IMR-90 (cell line): Measurements from ENCODE around the gene RNF144A.

Experiments
- CEBPB ChIP-seq: IDR thresholded peaks from 2 replicates; pipeline ENCODE4 v1.6.1; 2012; ENCODE audit warnings: low read depth, low read length, improper control_type of control experiment
- CTCF ChIP-seq: conservative IDR thresholded peaks from 2 replicates; pipeline ENCODE4 v1.5.1; 2012; ENCODE audit warnings: mild to moderate bottlenecking, low read depth, low read length, improper control_type of control experiment

DNA sequence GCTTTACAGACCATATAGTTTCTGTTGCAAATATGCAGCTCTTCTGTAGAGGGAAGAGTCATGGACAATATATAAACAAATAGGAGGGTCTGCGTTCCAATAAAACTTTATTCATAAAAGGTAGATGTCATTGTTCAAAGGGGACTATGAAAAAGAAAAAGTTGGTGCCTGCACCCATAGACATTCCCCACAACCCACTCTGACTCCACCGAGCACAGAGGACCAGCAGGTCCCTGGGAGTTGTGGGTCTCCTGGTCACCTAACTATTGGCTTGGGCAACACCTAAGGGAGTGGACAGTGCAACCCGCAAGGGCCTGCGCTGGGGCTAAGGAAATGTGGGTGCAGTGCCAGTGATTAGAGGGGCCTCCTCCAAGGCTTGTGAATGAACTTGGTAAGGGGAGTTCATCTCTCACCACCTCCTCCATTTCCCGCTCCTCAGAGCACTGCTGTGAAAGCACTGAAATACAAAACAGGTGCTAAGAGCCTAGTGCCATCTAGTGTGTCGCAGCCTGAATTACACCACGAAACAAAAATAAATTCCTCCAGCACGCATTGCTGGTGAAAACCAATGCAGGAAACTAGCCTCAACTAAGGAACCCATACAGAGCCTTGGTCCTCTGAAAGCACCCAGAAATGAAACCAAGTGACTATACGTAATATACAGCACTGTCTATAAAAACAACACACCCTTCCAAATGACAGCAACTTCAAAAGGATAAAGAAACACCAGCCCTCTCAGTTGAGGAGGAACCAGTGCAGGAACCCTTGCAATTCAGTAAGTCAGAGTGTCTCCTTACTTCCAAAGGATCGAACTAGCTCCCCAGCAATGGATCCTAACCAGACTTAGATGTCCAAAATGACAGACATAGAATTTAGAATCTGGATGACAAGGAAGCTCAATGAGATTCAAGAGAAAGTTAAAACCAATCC lies 166.6 kb downstream of the RNF144A start:
- TF ChIP-seq CTCF (peak; percentile 54), CEBPB (no peak)
